ENCODE data around the gene KBTBD12.
"Not testable (repeated sequence)": the region's sequence is repeated elsewhere in the genome, so short reads cannot be mapped to it uniquely, and the experiment has no call there.

KBTBD12 gene

DNA sequence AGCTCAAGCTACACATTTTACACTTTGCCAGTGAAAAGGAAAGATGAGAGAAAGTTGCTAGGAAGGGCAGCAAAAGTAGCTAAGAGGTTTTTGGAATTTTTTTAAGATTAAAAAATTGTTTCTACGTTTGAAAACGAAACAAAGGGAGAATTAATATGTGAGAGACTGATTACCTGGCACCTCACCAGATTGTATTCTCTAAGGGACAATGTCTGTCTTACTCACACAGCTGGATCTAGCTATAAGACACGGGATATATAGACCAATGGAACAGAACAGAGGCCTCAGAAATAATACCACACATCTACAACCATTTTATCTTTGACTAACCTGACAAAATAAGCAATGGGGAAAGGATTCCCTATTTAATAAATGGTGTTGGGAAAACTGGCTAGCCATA, 9.5 kb upstream of the KBTBD12 start:
- no peak for DNase-seq

DNA sequence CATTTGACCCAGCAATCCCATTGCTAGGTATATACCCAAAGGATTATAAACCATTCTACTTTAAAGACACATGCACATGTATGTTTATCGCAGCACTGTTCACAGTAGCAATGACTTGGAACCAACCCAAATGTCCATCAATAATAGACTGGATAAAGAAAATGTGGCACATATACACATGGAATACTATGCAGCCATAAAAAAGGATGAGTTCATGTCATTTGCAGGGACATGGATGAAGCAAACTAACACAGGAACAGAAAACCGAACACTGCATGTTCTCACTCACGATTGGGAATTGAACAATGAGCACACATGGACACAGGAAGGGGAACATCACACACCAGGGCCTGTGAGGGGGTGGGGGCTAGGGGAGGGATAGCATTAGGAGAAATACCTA, 8.4 kb upstream of the KBTBD12 start:
- not testable (repeated sequence) for DNase-seq

DNA sequence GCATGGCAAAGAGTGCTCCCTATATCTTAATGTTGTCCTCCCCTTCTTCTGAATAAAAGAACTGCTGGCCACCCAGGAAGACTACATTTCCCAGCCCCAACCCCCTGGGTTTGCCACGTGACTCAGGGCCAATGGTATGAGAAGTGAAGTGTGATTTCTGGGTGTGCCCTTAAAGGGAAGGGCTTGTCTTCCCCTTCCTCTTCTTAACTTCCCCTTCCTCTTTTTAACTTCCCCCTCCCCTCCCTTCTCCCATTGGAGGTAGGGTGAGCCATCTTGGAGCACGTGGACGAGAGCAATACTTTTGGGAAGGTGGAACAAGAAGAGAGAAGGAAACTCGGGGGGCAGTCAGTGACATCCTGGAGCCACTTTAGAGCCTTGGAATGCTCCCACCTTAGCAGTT, 6.8 kb upstream of the KBTBD12 start:
- no peak for DNase-seq

DNA sequence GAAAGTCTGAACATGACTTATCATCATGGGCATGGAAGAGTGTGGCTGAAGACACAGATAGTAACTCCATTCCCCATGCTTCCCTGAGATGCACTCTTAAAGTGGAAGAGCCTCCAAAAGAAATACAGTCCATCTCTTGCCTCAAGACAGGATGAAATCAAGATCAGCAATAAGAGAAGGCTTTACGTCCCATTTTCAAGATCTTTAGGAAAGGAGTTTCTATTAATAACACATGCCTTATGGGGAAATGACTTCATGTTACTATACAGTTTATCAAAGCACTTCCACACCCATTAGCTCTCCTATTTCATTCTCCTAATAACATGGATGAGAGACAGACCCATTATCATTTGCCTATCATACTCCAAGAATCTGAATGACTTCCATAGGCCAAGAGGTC, 6.1 kb upstream of the KBTBD12 start:
- no peak for DNase-seq

DNA sequence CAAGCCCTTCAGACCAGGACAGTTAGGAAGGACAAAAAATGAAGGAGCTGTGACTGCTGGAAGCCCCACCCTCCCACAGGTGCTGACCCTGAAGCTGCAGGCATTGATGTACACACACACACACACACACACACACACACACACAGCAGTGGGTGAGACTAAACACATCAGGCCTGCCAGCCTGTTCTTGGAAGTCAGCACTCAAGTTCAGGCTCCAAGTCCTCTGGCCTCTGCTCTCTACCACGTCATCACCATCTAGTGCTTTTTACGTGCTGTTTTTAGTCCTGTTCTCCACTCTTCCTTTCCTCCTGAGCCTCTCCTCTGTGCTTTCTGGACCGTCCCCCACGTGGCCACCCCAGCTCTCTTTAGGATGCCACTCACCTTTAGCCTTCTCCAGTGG, 5.4 kb upstream of the KBTBD12 start:
- DNase-seq, result no peak

DNA sequence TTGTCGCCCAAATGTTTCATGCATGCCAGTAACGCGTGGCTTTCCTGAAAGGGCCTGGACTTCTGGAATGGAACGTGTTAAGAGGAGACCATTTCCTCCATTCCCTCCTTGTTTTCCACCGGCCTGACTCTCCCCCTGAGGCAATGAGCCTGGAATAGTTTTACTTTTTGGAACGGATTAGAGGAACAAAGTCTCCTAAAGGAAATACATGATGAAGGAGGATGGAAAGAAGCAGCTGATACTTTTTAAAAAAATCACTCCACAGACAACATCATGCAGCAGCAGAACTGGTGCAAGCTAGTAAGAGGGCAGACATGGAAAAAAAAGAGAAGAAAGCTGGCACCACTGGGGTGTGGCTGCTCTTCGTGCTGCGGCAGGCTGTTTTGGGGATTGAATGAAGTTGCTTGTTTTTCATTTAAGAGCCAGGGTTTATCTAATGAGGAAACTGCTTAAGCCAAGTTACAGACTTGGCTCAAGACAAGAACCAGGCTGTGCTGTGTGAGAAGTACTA, 3.6 kb upstream of the KBTBD12 start:
- no peak for DNase-seq

DNA sequence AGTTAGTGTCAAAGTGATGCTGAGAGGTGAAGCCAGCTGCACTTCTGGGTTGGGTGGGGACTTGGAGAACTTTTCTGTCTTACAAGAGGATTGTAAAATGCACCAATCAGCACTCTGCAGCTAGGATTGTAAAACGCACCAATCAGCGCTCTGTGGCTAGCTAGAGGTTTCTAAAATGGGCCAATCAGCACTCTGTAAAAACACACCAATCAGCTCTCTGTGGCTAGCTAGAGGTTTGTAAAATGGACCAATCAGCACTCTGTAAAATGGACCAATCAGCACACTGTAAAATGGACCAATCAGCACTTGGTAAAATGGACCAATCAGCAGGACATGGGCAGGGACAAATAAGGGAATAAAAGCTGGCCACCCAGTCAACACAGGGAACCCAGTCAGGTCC, 1.2 kb upstream of the KBTBD12 start:
- not testable (repeated sequence) for DNase-seq

DNA sequence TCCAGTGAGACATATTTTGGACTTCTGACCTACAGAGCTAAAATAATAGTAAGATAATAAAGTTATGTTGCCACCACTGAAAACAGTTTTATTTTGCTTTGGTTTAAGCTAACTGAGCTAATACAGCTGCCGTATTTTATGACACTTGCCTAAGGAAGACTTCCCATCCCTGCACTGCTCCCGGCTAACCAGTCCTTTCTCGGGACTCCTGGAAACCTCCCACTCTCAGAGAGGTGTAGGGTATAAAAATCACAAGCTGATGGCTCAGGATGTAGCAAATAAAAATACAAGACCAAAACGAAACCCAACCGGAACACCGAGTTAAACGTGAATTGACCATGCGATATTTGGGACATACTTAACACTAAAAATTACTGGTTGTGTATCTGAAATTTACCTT, 448 bp upstream of the KBTBD12 start:
- no peak for DNase-seq

DNA sequence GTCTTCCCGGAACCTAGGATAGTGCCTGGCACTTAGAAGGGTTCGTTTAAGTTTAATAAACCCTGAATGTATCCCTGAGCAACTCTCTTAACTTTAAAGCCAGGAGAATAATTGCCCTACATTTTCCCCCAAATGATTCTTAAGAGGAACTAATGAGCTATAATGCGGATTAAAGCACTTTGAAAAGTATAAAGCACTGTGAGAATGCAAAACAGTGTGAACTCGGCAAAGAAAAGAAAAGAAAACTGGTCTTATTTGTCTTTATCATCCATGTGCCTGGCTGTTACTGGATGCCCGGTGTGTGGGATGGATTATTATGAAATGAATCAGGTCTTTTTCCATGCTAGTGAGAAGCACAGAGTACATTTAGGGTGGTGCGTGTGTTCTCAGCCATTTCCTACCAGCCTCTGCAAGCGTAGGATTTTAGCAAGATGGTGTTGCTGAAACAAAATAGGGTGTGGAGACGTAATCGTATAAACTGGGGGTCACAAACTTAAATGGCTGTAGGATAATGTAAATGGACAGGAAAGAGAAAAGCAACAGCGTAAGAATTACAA, 983 bp downstream of the KBTBD12 start:
- DNase-seq, result no peak

DNA sequence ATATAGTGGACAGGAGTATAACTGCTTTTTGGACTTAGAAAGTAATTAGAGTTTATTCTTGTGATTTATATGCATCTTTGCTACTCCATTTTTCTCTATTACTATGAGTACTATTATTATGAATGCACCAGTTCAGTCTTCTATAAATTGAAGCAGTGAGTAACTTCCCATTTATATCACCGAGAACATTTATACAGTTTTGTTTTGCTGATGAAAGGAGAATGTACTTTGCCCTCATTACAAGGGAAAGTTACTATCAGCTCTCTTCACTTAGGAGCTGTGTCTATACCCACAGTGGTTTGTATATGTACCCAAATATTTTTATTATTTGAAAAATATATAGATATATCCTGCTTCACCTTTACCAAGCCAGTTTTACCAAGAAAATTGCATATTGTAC, 5.7 kb downstream of the KBTBD12 start:
- DNase-seq, result no peak

DNA sequence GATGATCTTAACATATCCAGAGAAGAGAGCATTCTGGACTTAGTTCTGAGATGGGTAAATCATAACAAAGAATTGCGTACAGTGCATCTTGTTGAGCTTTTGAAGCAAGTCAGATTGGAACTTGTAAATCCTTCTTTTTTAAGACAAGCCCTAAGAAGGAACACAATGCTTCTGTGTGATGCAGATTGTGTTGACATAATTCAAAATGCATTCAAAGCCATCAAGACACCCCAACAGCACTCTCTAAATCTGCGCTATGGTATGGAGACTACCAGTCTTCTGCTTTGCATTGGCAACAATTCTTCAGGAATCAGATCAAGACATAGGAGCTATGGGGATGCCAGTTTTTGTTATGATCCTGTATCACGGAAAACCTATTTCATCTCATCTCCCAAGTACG, 8.6 kb downstream of the KBTBD12 start:
- no peak for DNase-seq

DNA sequence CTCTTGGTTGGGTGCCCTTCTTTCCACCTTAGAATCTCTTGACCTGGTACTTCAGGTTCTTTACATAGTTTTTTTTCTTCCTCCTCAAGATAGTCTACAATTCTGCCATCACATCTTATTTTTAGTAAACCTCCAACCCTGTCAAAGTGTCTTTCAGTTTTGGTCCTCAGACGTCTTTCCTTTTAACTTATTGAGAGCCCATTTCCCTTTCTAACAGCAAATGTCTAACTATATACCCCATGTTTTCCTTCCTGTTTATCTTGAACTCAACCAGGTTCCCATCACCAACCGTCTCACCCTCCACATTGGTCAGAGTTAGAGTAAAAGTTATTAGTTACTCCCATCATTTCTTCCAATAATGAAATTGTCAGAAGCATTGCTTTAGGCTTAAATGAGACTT, 10.4 kb downstream of the KBTBD12 start:
- DNase-seq, result no peak

DNA sequence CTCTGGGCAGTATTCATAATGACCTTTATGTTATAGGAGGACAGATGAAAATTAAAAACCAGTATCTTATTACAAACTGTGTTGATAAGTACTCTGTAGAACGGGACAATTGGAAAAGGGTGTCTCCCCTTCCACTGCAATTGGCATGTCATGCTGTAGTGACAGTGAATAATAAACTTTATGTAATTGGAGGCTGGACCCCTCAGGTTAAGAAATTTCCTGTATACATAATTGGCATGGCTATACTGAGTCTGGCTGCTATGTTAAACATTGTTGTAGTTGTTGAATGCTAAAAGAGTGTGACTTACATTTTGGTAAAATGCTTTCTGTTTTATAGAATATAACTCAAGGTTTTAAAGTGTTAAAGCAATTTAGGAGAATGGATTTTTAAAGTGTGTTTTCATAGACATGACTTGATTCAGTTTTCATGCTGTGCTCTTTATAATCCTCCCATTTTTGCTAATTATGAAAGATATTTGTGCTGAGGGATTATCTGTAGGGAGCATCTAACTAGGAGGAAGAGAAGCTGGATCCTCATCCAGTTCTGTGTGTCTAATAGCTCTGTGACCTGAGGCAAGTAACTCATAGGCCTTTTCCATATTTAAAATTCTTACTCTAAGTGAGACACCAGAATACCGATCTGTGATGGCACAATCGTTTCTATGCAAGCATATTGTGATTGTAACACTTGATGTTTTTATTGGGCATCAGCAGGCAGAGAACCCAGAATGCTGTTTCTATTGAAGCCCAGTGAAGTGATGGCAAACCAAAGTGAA, 13.0 kb downstream of the KBTBD12 start:
- DNase-seq, result no peak

DNA sequence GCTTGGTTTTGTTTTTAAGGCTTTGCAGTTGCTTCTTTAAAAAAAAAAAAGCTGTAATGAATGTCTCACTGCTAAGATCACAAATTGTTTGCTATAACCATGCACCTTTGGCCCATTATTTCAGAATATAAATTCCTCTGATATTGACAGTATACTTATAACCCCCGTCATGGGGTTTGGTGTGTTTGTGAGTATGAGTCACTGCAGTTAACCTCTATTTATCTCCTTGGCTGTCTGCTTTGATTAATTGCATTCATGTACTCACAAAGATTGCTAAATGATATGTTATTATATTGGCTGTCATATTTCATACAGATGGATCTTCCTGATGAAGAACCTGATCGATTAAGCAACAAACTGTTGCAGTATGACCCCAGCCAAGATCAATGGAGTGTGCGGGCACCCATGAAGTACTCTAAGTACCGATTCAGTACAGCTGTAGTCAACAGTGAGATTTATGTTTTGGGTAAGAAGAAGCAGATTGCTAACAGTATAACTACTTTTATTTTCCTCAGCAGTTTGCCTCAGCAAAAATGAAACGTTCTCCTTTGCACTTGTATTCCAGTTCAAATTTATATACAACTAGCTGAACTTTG, 14.9 kb downstream of the KBTBD12 start:
- no peak for DNase-seq

DNA sequence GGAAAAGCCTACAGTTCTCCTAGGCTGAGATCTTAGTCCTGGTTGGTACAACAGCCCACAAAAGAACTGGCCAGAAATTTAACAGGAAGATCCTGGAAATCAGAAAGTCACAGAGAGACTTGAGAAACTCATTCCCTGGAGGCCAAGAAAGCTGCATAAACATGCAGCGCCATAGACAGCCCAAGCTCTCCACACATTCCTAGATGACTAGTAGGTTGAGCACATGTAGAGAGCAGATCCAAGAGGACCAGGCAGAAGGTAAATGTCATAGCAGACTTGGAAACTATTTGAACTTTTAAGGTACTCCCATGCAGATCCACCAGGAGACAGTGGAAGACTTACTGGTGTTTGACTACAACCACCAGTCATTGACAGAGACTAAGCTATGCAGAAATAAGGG, 18.4 kb downstream of the KBTBD12 start:
- DNase-seq, result no peak

DNA sequence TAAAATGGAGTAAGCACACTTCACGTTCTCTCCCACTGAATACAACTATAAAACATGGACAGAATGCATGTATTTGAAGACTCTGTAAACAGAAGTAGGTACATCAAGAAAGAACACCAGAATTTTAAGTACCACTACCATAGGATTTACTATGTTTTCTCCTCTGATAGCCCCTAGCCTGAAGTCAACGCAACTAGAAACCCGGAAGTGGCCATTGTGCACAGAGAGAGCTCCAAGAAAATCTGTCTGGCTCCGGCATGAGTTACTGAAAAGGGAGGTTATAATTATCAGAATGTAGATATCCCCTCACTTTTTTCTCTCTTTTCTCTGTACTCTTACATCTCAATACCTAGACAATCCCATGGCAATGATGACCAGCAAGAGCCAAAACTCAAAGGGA, 23.8 kb downstream of the KBTBD12 start:
- no peak for DNase-seq

DNA sequence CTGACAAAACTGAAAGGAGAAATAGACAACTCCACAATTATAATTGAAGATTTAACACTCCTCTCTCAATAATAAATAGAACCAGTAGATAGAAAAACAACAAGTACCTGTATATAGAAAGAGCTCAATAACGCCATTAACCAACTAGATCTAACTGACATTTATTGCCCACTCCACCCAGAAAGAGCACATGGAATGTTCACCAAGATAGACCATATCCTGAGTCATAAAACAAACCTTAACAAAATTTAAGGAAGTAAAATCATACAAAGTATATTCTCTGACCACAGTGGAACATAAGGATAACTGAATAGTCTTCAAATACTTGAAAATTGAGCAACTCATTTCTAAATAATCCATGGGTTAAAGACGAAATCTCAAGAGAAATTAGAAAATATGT, 25.1 kb downstream of the KBTBD12 start:
- DNase-seq, result no peak

DNA sequence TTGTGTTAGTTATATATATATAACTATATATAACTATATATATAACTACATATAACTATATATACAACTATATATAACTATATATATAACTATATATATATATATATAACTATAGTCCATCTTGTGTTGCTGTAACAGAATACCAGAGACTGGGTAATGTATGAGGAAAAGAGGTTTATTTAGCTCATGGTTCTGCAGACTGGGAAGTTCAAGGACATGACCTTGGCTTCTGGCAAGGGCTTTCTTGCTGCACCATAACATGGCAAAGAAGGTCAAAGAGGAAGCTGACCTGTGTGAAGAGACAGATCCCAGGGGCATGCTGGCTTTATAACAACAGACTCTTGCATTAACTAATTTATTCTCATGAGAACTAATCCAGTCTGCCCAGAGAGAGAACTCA, 27.6 kb downstream of the KBTBD12 start:
- no peak for DNase-seq

DNA sequence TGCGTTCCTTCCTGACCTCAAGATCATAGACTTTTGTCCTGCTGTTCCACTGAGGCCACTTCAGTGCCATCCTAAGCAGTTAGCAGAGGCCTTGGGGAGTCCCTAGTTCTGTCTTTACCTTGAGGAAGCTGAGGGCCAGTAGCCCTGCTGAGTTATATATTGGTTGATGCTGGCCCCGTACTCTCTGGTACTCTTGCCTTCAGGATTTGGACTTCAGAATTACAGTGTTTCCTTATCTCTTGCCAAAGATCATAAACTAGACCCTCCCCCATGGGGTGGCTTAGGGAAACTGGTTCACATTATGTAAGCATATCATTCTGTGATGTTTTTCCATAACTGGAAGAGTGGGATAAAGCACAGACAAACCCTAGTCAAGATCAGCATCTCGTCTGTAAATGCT, 33.2 kb downstream of the KBTBD12 start:
- DNase-seq, result no peak

DNA sequence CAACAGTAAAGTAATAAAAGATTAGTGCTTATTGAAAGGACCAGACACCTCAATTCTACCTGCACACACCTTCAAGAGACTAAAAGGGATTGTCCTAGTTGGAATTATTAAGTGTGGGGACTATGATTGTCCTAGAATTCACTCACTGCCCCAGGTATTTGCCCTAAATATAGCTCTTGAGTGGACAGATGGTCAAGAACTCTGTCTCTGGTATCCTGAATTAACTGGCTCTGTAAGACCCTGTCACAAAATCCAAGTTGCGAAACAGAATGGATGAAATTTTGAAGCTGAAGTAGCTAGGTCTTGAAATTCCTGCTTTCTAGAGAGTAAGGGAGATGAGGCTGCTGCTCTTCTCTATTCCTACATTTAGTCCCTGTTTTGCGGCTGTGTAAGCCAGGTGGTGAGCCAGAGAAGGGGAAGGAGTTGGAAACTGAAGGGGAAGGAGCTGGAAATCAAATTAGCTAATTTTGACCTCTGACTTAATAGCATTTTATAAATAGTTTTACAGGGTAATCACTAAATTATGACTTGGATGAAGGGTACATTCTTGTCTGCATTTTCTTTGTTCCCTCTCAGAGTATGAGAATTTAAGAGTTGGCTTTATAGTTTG, 34.5 kb downstream of the KBTBD12 start:
- no peak for DNase-seq

DNA sequence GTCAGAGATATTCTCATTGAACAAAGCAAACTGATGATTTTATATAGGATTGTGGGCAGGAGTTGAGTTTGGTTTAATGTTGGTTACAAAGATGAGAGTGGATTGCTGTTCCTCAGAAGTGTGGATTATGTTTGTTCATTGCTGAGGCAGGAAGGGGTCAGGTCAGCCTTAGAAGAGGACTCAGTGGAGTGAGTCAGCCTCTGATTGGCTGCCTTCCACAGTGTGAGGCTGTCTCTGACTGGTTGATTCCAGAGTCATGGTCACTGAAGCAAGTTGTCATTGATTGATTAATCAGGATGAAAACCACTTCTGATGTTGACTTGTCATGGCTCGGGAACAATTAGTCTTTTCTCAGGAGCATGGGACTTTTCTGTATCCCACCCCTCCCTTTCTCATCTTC, 36.2 kb downstream of the KBTBD12 start:
- DNase-seq, result no peak

DNA sequence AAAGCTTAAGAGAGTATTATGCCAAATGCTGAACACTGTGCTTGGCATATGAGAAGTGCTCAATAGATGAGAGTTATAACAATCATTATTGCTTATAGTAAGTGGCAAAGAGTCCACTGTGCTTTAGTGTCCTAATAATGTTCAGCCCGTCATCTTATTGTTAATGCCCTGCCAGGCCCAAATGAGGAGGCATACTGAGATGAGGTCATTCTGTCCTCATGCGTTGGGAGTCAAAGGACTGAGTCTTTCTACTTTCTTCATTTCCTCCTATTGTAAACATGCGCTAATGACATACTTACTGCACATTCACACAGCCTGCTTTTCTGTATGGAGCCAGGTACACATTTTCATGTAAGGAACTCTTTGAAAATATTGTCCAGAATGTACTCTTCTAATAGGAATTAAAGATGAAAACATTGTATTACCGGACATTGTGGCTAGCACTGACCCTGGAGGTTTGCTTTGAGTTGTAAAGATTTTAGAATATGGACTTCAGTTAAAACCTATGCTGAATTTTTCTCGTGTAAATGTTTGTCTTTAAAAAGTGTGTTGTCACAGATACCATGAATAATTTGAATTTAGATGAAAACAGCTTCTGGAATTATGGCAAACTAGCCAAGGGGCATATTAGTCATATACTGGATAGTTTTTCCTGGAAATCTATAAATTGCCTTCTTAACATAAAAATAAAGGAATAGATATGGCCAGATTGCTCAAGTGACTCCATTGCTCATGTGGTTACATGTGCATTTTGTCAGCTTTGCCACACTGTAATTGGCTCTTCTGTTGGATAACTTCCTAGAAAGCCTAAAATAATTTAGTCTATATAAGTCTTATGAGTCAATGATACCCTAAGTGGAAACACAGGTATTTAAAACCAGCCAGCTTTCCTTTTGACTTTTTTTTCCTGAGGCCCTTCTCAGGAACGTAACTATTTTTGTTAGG, 38.3 kb downstream of the KBTBD12 start:
- DNase-seq, result no peak

DNA sequence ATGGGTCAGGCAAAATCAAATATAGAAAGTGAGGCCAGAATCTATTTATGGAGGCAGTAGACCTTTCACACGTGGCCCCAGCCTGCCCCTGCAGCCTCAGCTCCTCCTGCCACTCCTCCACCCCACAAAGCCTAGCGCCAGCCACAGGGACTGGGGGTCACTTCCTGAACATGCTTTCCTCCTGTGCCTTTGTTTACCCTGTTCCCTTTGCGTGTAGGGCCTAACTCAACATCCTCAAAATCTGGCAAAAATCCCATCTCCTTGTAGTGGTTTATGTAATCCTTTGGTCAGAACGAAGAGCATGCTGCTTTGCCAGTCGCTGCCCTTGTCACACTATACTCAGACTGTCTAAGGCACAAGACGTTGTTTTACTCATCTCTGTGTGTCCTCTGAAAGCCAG, 39.6 kb downstream of the KBTBD12 start:
- no peak for DNase-seq

Measured in GDM1 (cell line).